Ovary (tissue), 3 donors: ENCODE data around the gene TMTC1.

Experiments
- CTCF ChIP-seq, 3 donors: fragments of 450-650 bp in 2 of 3; fragments of 200-600 bp in 1 of 3; IDR thresholded peaks; one replicate each; pipeline versions ENCODE4 v1.5.1 to v1.8.0; 2016 to 2022; ENCODE audit warnings: antibody characterized with exemption in 3 of 3, mild to moderate bottlenecking in 1 of 3
- POLR2A ChIP-seq: fragments of 450-650 bp; IDR thresholded peaks from one replicate; pipeline ENCODE4 v1.6.1; 2017; ENCODE audit warnings: antibody characterized with exemption, mild to moderate bottlenecking, moderate library complexity
- donor health status: DM: no; HTN: no; CAD: no.

- no peak for TF ChIP-seq CTCF (IDR thresholded peaks at IDR 0.05)
- no peak for TF ChIP-seq POLR2A
Measured at GRCh38 chr12:29762637-29763300, 21.0 kb downstream of the TMTC1 start.
